A673 (cell line): Measurements from ENCODE around the gene CCDC61. TPM values are rescaled to one million over a fixed set of nuclear protein-coding genes. Genes with fewer than 3 reads are reported as not detected.

Experiments used
- BruUV-seq: library from RNA; stranded (reverse); fragments of 400-500 nt; replicated peaks from 2 replicates; lab custom pipeline; 2021; lab: Mats Ljungman, UMichigan
- CTCF ChIA-PET: fragments of 300-600 bp; sonication (Branson Sonifier 250); formaldehyde crosslinking; loops from one replicate; lab custom pipeline; 2022; ENCODE audit warnings: antibody characterized with exemption; lab: Charles Lee
- POLR2A ChIA-PET: fragments of 300-600 bp; sonication (Branson Sonifier 250); formaldehyde crosslinking; loops from one replicate; lab custom pipeline; 2022; ENCODE audit warnings: antibody characterized with exemption; ENCODE audit not compliant: low non-redundant PET; lab: Charles Lee
- DNase-seq: peaks from one replicate; pipeline ENCODE4 v3.0.0-alpha.2; 2015; ENCODE audit warnings: low spot score
- H3K27ac ChIP-seq: fragments of 200-600 bp; sonication (generic); 2 replicates; pipeline ENCODE4 v1.5.1; 2016; ENCODE audit warnings: mixed run types, low read depth, mild to moderate bottlenecking, mixed read lengths, antibody characterized with exemption, low read length; ENCODE audit not compliant: poor library complexity, severe bottlenecking
- H3K27me3 ChIP-seq: fragments of 200-600 bp; sonication (generic); replicated peaks from 2 replicates; pipeline ENCODE4 v1.6.1; 2017; ENCODE audit warnings: mixed run types, low read depth, mild to moderate bottlenecking, mixed read lengths, antibody characterized with exemption, low read length; ENCODE audit not compliant: insufficient read depth, poor library complexity
- H3K36me3 ChIP-seq: fragments of 200-600 bp; sonication (generic); 2 replicates; pipeline ENCODE4 v1.6.1; 2016; ENCODE audit warnings: mixed run types, mild to moderate bottlenecking, mixed read lengths, antibody characterized with exemption, low read length; ENCODE audit not compliant: insufficient read depth, poor library complexity, severe bottlenecking
- H3K4me1 ChIP-seq: fragments of 200-600 bp; sonication (generic); 2 replicates; pipeline ENCODE4 v1.6.1; 2017; ENCODE audit warnings: mixed run types, mild to moderate bottlenecking, mixed read lengths, antibody characterized with exemption, low read length; ENCODE audit not compliant: insufficient read depth, poor library complexity, severe bottlenecking
- H3K4me3 ChIP-seq: fragments of 200-600 bp; sonication (generic); 2 replicates; pipeline ENCODE4 v1.5.1; 2016; ENCODE audit warnings: low read depth, mixed run types, mild to moderate bottlenecking, mixed read lengths, low read length; ENCODE audit not compliant: poor library complexity, severe bottlenecking
- H3K9me3 ChIP-seq: fragments of 200-600 bp; sonication (generic); 2 replicates; pipeline ENCODE4 v1.6.1; 2016; ENCODE audit warnings: mixed run types, low read depth, mild to moderate bottlenecking, mixed read lengths, antibody characterized with exemption, low read length; ENCODE audit not compliant: poor library complexity, severe bottlenecking
- EZH2 ChIP-seq: fragments of 200-600 bp; sonication (generic); IDR thresholded peaks from 2 replicates; pipeline ENCODE4 v1.6.1; 2017; ENCODE audit warnings: borderline replicate concordance, low read depth, mild to moderate bottlenecking, mixed read lengths, antibody characterized with exemption, low read length; ENCODE audit not compliant: poor library complexity, severe bottlenecking
- intact Hi-C: fragments of 100-400 bp; cut with micrococcal nuclease; formaldehyde crosslinking; loops from one replicate; pipeline ENCODE4 v1.10.0; 2022; ENCODE audit not compliant: unreplicated experiment
- total RNA-seq: library from RNA; stranded (reverse); gene quantifications from 2 replicates; pipeline ENCODE4 v1.2.3, GENCODE V29; 2021
- TF ChIP-seq, protein P1 (sequence below): fragments of 300-800, 200-600 bp; sonication (generic); conservative IDR thresholded peaks from 2 replicates; pipeline ENCODE4 v1.5.1; 2017; ENCODE audit warnings: low read depth, mild to moderate bottlenecking, antibody characterized with exemption, low read length, moderate library complexity, mixed read lengths

CCDC61 gene
- total RNA-seq, 1 experiment from 2014 or later, result 16.5 TPM

GRCh38 chr19:45968626-45969025, 26.6 kb upstream of the CCDC61 start:
- Histone ChIP-seq H3K9me3 (no peaks in the 10 kb centered on the region), H3K27ac (no peak overlapping the region), H3K36me3 (no peaks in the 10 kb centered on the region), H3K4me1 (no peaks in the 10 kb centered on the region), H3K27me3 (peaks cover 67% of the 10 kb centered on the region), H3K4me3 (no peak overlapping the region)
- intact Hi-C loops, result no loop called here
- BruUV-seq, result no TSS peak
- no peak for DNase-seq
- CTCF ChIA-PET, result no interaction called here
- TF ChIP-seq, protein P1, sequence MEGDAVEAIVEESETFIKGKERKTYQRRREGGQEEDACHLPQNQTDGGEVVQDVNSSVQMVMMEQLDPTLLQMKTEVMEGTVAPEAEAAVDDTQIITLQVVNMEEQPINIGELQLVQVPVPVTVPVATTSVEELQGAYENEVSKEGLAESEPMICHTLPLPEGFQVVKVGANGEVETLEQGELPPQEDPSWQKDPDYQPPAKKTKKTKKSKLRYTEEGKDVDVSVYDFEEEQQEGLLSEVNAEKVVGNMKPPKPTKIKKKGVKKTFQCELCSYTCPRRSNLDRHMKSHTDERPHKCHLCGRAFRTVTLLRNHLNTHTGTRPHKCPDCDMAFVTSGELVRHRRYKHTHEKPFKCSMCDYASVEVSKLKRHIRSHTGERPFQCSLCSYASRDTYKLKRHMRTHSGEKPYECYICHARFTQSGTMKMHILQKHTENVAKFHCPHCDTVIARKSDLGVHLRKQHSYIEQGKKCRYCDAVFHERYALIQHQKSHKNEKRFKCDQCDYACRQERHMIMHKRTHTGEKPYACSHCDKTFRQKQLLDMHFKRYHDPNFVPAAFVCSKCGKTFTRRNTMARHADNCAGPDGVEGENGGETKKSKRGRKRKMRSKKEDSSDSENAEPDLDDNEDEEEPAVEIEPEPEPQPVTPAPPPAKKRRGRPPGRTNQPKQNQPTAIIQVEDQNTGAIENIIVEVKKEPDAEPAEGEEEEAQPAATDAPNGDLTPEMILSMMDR, result no peak
- TF ChIP-seq EZH2, result no peak
- POLR2A ChIA-PET, result no interaction called here

DNA sequence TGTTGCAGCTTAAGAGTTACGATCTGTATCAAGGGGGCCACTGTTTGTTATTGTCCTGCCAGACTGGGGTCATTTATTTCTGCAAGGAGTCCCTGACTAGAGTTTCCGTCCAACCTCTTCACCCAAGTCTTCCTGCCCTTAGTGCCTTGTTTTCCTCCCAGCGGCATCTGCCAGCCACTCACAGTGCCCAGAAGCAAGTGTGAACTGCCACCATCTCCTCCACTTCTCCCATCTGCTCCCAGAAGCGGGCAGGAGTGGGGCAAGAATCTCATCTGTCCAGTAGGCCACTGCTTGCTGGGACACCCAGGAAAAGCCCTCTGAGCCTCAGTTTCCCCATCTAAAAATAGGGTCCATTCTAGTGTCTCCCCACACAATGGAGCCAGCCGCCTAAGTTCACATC, 25.6 kb upstream of the CCDC61 start:
- intact Hi-C loops, result no loop called here
- no TSS peak for BruUV-seq
- ChIA-PET CTCF (no interaction called here), POLR2A (no interaction called here)
- TF ChIP-seq EZH2, result no peak
- TF ChIP-seq, protein P1, result no peak
- Histone ChIP-seq H3K27me3 (peaks cover 69% of the 10 kb centered on the region), H3K9me3 (no peaks in the 10 kb centered on the region), H3K4me3 (no peak overlapping the region), H3K27ac (no peak overlapping the region), H3K36me3 (no peaks in the 10 kb centered on the region), H3K4me1 (no peaks in the 10 kb centered on the region)
- no peak for DNase-seq

DNA sequence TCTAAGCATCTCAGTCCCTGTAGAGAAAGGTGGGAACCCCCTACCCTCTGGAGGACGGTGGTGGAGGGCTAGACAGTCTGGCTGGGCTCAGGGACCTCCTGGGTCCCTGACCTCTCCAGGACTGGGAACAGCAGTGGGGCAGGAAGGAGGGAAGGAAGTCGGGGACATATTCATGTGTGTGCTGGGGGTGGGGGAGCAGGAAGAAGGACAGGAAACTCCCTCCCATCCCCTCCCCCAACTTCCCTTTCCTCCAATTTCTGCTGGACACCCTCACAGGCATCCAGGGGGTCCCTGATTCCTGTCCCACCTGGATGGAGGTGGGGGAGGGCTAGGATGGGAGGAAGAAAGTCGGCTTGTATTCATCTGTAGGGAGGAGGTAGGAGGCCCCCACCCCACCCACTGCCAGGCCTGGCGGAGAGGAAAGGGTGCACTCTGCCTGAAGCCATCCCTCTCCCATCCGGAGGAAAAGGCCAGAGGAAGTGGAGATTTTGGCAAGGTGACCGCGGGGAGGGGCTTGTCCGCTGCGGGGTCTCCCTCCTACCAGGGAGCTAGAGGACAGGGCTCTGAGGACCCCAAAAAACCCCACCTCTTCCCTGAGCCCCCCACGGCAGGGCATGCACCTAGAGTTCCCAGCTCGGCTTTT, 23.9 kb upstream of the CCDC61 start:
- TF ChIP-seq, protein P1, result no peak
- TF ChIP-seq EZH2, result no peak
- intact Hi-C loops, result no loop called here
- no peak overlapping the region for H3K27ac ChIP-seq
- no peaks in the 10 kb centered on the region for H3K9me3 ChIP-seq
- no peak for DNase-seq
- H3K36me3 ChIP-seq, result no peaks in the 10 kb centered on the region
- POLR2A ChIA-PET, result no interaction called here
- no TSS peak for BruUV-seq
- peaks cover 63% of the 10 kb centered on the region for H3K27me3 ChIP-seq
- H3K4me1 ChIP-seq, result no peaks in the 10 kb centered on the region
- CTCF ChIA-PET, result no interaction called here
- no peak overlapping the region for H3K4me3 ChIP-seq
